Neural crest cell (in vitro differentiated cells): ENCODE measurements around the gene FREM2. TPM values are rescaled to one million over a fixed set of nuclear protein-coding genes. Genes with fewer than 3 reads are reported as not detected.

Experiments used
- DNase-seq: peaks from one replicate; pipeline ENCODE4 v3.0.0; 2021; ENCODE audit warnings: low read depth, mixed read lengths, low spot score
- H3K27ac Mint-ChIP-seq: one replicate; pipeline ENCODE4 v1.8.0; 2021; ENCODE audit warnings: mild to moderate bottlenecking, mixed read lengths; ENCODE audit not compliant: unreplicated experiment
- H3K27me3 Mint-ChIP-seq: 2 replicates; pipeline ENCODE4 v1.8.0; 2021; ENCODE audit warnings: low read depth, mild to moderate bottlenecking, mixed read lengths
- H3K36me3 Mint-ChIP-seq: 2 replicates; pipeline ENCODE4 v1.8.0; 2021; ENCODE audit warnings: low read depth, mild to moderate bottlenecking, mixed read lengths
- H3K4me1 Mint-ChIP-seq: 2 replicates; pipeline ENCODE4 v1.8.0; 2021; ENCODE audit warnings: mixed read lengths
- H3K4me3 Mint-ChIP-seq: one replicate; pipeline ENCODE4 v1.8.0; 2021; ENCODE audit warnings: mild to moderate bottlenecking, mixed read lengths
- H3K9me3 Mint-ChIP-seq: 2 replicates; pipeline ENCODE4 v1.8.0; 2021; ENCODE audit warnings: mixed read lengths
- CTCF ChIP-seq: fragments of 200-600 bp; sonication (generic); conservative IDR thresholded peaks from 2 replicates; pipeline ENCODE4 v1.5.0; 2021; ENCODE audit warnings: antibody characterized with exemption, mild to moderate bottlenecking
- total RNA-seq: library from RNA; stranded (reverse); gene quantifications from 2 replicates; pipeline ENCODE4 v1.2.1, GENCODE V29; 2021

The FREM2 gene
- total RNA-seq, 1 donor from 2014 or later, result 16.5 TPM

- no peak overlapping the region for H3K4me3 Mint-ChIP-seq
- TF ChIP-seq CTCF, result no peak
- no peaks in the 10 kb centered on the region for H3K9me3 Mint-ChIP-seq
- no peaks in the 10 kb centered on the region for H3K36me3 Mint-ChIP-seq
- DNase-seq, result no peak
- H3K27ac Mint-ChIP-seq, result no peak overlapping the region
- H3K27me3 Mint-ChIP-seq, result no peaks in the 10 kb centered on the region
- no peaks in the 10 kb centered on the region for H3K4me1 Mint-ChIP-seq
Observed at GRCh38 chr13:38922170-38922569, 235.3 kb downstream of the FREM2 start.

DNA sequence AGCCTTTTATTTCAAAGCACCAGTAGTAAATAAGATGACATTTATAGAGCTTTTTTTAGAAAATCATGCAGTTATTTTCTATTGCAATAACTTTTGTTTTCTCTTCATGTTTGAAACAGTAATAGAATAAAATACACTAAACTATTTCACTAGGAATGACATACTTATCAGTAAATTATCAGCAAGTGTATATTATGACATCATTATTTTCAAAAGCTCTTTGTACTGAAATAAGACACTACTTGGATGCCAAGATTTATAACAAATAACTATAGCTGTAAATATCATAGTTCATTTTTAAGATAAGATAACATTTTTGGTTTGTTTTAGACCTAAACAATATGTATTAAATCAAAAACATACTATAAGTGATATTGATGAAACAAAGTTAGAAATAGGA is 246.9 kb downstream of the FREM2 start:
- Mint-ChIP-seq H3K9me3 (no peaks in the 10 kb centered on the region), H3K27me3 (no peaks in the 10 kb centered on the region), H3K4me1 (peaks cover 12% of the 10 kb centered on the region), H3K27ac (no peak overlapping the region), H3K36me3 (no peaks in the 10 kb centered on the region), H3K4me3 (no peak overlapping the region)
- no peak for DNase-seq
- TF ChIP-seq CTCF, result no peak
